ENCODE data around the gene PSMB2.

DNA sequence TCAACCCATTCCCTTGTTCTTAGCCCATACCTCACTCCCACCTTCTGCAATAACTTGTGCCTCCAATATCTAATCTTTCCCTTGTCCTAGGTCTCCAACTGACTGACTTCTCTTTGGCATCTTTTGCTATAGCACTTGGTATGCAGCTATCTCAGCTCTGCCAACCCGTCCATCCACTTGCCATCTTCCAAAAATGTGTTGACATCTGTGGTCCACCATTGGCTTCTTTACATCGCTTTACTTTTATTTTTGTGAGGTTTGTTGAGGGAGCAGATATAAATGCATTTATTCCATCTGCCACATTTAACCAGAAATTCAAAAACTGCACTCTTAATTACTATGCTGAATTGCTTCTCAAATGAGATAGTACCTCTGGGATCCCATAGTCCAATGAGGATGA lies 24.9 kb upstream of the PSMB2 start:
- TF ChIP-seq EZH2 (IDR thresholded peaks at IDR 0.05) (no peak), SIN3A (IDR thresholded peaks at IDR 0.05; ENCODE audit: low read depth) (no peak), RAD21 (IDR thresholded peaks at IDR 0.05; ENCODE audit: low read depth) (no peak), POLR2AphosphoS5 (IDR thresholded peaks at IDR 0.05; ENCODE audit: low read depth, low read length) (no peak), POLR2A (IDR thresholded peaks at IDR 0.05; ENCODE audit: borderline replicate concordance, extremely low read depth, insufficient read depth, insufficient read length) (no peak), YY1 (IDR thresholded peaks at IDR 0.05; ENCODE audit: extremely low read depth, insufficient replicate concordance, low read depth, low read length) (no peak), ZFX (IDR thresholded peaks at IDR 0.05) (no peak), EGR1 (IDR thresholded peaks at IDR 0.05; ENCODE audit: low read depth) (no peak), FOSL1 (IDR thresholded peaks at IDR 0.05; ENCODE audit: low read depth) (no peak), SRF (IDR thresholded peaks at IDR 0.05; ENCODE audit: low read depth) (no peak)
- TF ChIP-seq, protein P1, sequence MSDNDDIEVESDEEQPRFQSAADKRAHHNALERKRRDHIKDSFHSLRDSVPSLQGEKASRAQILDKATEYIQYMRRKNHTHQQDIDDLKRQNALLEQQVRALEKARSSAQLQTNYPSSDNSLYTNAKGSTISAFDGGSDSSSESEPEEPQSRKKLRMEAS (IDR thresholded peaks at IDR 0.05) = no peak
- TF ChIP-seq, protein P2, sequence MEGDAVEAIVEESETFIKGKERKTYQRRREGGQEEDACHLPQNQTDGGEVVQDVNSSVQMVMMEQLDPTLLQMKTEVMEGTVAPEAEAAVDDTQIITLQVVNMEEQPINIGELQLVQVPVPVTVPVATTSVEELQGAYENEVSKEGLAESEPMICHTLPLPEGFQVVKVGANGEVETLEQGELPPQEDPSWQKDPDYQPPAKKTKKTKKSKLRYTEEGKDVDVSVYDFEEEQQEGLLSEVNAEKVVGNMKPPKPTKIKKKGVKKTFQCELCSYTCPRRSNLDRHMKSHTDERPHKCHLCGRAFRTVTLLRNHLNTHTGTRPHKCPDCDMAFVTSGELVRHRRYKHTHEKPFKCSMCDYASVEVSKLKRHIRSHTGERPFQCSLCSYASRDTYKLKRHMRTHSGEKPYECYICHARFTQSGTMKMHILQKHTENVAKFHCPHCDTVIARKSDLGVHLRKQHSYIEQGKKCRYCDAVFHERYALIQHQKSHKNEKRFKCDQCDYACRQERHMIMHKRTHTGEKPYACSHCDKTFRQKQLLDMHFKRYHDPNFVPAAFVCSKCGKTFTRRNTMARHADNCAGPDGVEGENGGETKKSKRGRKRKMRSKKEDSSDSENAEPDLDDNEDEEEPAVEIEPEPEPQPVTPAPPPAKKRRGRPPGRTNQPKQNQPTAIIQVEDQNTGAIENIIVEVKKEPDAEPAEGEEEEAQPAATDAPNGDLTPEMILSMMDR (IDR thresholded peaks at IDR 0.05 in 2 of 3, conservative IDR thresholded peaks at IDR 0.05 in 1 of 3; ENCODE audit: borderline replicate concordance in 1 of 3, insufficient read depth in 1 of 3, low read depth in 2 of 3, low read length in 2 of 3) = no peak
- TF ChIP-seq, protein P3, sequence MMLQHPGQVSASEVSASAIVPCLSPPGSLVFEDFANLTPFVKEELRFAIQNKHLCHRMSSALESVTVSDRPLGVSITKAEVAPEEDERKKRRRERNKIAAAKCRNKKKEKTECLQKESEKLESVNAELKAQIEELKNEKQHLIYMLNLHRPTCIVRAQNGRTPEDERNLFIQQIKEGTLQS (IDR thresholded peaks at IDR 0.05) = no peak

Data from HCT116 (cell line).